Upper lobe of left lung (tissue), 6 donors: ENCODE data around the gene MPPED2. TPM values are rescaled to one million over a fixed set of nuclear protein-coding genes. Genes with fewer than 3 reads are reported as not detected.
A peak's percentile ranks its signal among the peaks of the same experiment; 100 is the strongest.

Experiments used
- ATAC-seq, 2 donors: fragments of 200-7000 bp; cut with Tn5 transposase; one replicate each; pipeline ENCODE4 v1.9.1; 2022; ENCODE audit warnings: mild to moderate bottlenecking in 2 of 2, moderate library complexity in 2 of 2; ENCODE audit not compliant: low FRiP score in 2 of 2
- DNase-seq, 2 donors: peaks; one replicate each; pipeline ENCODE4 v3.0.0-alpha.2; 2019 to 2020
- H3K27ac ChIP-seq, 4 donors: fragments of 200-600 bp; sonication (generic); one replicate each; pipeline ENCODE4 v1.5.1; 2016 to 2019
- H3K27me3 ChIP-seq, 4 donors: fragments of 200-600 bp; sonication (generic); one replicate each; pipeline ENCODE4 v1.5.1; 2017 to 2019
- H3K36me3 ChIP-seq, 4 donors: fragments of 200-600 bp; sonication (generic); one replicate each; pipeline ENCODE4 v1.5.1; 2016 to 2019
- H3K4me1 ChIP-seq, 4 donors: fragments of 200-600 bp; sonication (generic); one replicate each; pipeline ENCODE4 v1.5.1; 2018 to 2019
- H3K4me3 ChIP-seq, 4 donors: fragments of 200-600 bp; sonication (generic); one replicate each; pipeline ENCODE4 v1.5.1; 2017 to 2019; ENCODE audit warnings: mild to moderate bottlenecking in 2 of 4, moderate library complexity in 1 of 4
- H3K9me3 ChIP-seq, 4 donors: fragments of 200-600 bp; sonication (generic); one replicate each; pipeline ENCODE4 v1.5.1; 2018 to 2019
- EP300 ChIP-seq, 4 donors: sonication (generic); formaldehyde crosslinking; IDR thresholded peaks; one replicate each; pipeline ENCODE4 v1.5.1; 2017; ENCODE audit warnings: antibody characterized with exemption in 4 of 4, control low read depth in 2 of 4
- POLR2A ChIP-seq, 4 donors: fragments of 450-650 bp; IDR thresholded peaks; one replicate each; pipeline ENCODE4 v1.5.1; 2016 to 2017; ENCODE audit warnings: antibody characterized with exemption in 4 of 4, mild to moderate bottlenecking in 2 of 4
- POLR2AphosphoS5 ChIP-seq, 2 donors: sonication (generic); formaldehyde crosslinking; IDR thresholded peaks; one replicate each; pipeline ENCODE4 v1.5.1; 2017; ENCODE audit warnings: antibody characterized with exemption in 2 of 2
- WGBS, 2 donors: methylation state at CpG; one replicate each; pipeline ENCODE4 v1.1.5; 2017 to 2018; 5-methylcytosine and 5-hydroxymethylcytosine counted together
- total RNA-seq, 6 donors: library from RNA; depleted of rRNA in 4 of 6; stranded (reverse); fragments of >200 nt in 4 of 6; gene quantifications; one replicate each; pipeline versions ENCODE4 v1.1.0 to v1.2.1, GENCODE V29; 2016 to 2021
- TF ChIP-seq, protein P1 (sequence below), 6 experiments: fragments of 450-650 bp in 4 of 6; fragments of 200-600 bp in 2 of 6; sonication (generic) in 2 of 6; IDR thresholded peaks; one replicate each; pipeline ENCODE4 v1.5.1; 2016 to 2019; ENCODE audit warnings: antibody characterized with exemption in 6 of 6
- donor health status: DM: no; HTN: no; CAD: no; lungs with moderate emphysema.
- donor health status: DM: no; HTN: yes; CAD: no; lungs with severe emphysema.

MPPED2 gene
- total RNA-seq, 6 donors from 2014 or later = 0.20 to 3.8 (median 0.49) TPM; not detected in 1

DNA sequence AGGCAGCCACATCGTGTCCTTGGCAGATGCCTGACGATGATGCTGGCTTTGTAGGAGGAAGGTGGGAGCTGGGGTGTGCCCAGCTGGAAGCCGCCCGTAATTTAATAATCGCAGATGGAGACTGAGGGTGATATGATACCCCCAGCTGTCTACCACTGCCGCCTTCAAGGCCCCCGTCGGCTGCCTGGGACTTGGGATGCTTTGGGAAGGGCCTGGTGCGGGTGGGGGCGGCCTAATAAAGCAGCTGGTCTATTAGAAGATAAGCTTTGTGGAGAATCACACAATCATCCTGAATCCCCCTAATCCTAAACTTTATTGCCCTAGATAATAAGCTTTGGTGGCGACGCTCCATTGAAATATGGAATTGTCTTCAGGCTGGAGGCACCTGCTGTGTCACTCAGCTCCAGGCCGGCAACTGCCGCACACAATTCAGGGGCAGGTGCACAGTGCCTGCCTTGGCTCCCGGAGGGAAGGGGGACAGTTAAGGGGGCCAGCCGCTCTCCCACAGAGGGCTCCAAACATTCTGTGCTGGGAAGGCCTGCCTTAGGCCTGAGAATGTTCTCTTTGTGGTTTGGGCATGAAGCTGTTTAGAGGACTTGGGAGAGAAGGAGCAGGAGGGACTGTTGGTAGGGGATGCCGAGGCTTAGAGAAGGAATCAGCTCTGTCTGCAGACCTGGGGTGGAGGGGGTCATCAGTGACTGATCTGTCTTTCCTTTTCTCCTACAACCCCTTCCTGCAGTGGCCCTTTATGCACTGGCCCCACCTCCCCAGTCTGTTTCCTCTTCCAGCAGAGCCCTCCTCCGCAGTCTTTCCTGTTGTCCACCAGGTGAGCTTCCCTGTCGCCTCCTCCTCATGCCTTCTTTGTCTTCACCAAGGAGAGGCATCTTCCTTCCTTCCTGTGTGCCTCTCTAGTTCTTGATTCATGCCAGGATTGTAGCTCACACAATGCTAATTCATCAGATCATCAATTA is 198.0 kb downstream of the MPPED2 start:
- H3K9me3 ChIP-seq = no peaks in the 10 kb centered on the region
- no peak for ATAC-seq
- peak in 1 of 2 donors; percentile 29 for DNase-seq
- TF ChIP-seq, protein P1, sequence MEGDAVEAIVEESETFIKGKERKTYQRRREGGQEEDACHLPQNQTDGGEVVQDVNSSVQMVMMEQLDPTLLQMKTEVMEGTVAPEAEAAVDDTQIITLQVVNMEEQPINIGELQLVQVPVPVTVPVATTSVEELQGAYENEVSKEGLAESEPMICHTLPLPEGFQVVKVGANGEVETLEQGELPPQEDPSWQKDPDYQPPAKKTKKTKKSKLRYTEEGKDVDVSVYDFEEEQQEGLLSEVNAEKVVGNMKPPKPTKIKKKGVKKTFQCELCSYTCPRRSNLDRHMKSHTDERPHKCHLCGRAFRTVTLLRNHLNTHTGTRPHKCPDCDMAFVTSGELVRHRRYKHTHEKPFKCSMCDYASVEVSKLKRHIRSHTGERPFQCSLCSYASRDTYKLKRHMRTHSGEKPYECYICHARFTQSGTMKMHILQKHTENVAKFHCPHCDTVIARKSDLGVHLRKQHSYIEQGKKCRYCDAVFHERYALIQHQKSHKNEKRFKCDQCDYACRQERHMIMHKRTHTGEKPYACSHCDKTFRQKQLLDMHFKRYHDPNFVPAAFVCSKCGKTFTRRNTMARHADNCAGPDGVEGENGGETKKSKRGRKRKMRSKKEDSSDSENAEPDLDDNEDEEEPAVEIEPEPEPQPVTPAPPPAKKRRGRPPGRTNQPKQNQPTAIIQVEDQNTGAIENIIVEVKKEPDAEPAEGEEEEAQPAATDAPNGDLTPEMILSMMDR (IDR thresholded peaks at IDR 0.05) = no peak
- no peak for TF ChIP-seq POLR2A (IDR thresholded peaks at IDR 0.05)
- no peak for TF ChIP-seq EP300 (IDR thresholded peaks at IDR 0.05)
- no peak for TF ChIP-seq POLR2AphosphoS5 (IDR thresholded peaks at IDR 0.05)
- no peaks in the 10 kb centered on the region for H3K4me1 ChIP-seq
- no peak overlapping the region for H3K4me3 ChIP-seq
- H3K27ac ChIP-seq = no peak overlapping the region
- H3K27me3 ChIP-seq = no peaks in the 10 kb centered on the region
- no peaks in the 10 kb centered on the region for H3K36me3 ChIP-seq
- 90 to 93% methylated on average over 16 to 19 of the region's 19 CpGs for WGBS, 2 donors

GRCh38 chr11:30381879-30382278 is 204.3 kb downstream of the MPPED2 start:
- TF ChIP-seq POLR2A (IDR thresholded peaks at IDR 0.05) = no peak
- TF ChIP-seq EP300 (IDR thresholded peaks at IDR 0.05) = no peak
- TF ChIP-seq, protein P1 (IDR thresholded peaks at IDR 0.05) = no peak
- TF ChIP-seq POLR2AphosphoS5 (IDR thresholded peaks at IDR 0.05) = no peak
- H3K4me3 ChIP-seq = no peak overlapping the region
- ATAC-seq = no peak
- no peaks in the 10 kb centered on the region for H3K36me3 ChIP-seq
- no peaks in the 10 kb centered on the region for H3K27me3 ChIP-seq
- no peak overlapping the region for H3K27ac ChIP-seq
- no peak for DNase-seq
- 81 to 87% methylated on average over 2 of the region's 2 CpGs for WGBS, 2 donors
- H3K4me1 ChIP-seq = no peaks in the 10 kb centered on the region
- no peaks in the 10 kb centered on the region for H3K9me3 ChIP-seq

DNA sequence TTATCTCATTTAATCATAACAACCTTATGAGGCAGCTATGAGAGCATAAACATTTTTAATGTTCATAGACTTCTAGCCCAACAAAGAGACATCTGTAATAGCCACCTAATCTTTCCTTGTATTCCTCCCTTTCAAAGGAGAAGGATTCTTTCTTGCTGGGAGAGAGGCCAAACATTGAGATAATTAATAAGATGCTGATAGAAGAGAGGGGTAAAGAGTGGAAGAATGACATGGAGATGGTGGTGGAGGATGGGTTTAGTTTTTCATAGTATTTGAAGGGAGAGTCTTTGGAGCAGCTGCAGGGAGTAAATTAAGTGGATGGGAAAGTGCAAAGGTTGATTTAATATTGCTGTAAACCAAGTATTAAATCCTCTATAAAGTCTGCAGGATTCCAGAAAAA is 205.3 kb downstream of the MPPED2 start:
- DNase-seq (no peak), ATAC-seq (no peak)
- TF ChIP-seq, protein P1 (IDR thresholded peaks at IDR 0.05) = no peak
- TF ChIP-seq EP300 (IDR thresholded peaks at IDR 0.05) = no peak
- TF ChIP-seq POLR2AphosphoS5 (IDR thresholded peaks at IDR 0.05) = no peak
- TF ChIP-seq POLR2A (IDR thresholded peaks at IDR 0.05) = no peak
- Histone ChIP-seq H3K4me3 (no peak overlapping the region), H3K27me3 (no peaks in the 10 kb centered on the region), H3K27ac (no peak overlapping the region), H3K9me3 (no peaks in the 10 kb centered on the region), H3K36me3 (no peaks in the 10 kb centered on the region), H3K4me1 (no peaks in the 10 kb centered on the region)

GRCh38 chr11:30377347-30377746 is 208.8 kb downstream of the MPPED2 start:
- WGBS, 2 donors = 78 to 91% methylated on average over 2 of the region's 2 CpGs
- Histone ChIP-seq H3K4me3 (no peak overlapping the region), H3K9me3 (no peaks in the 10 kb centered on the region), H3K27ac (no peak overlapping the region), H3K36me3 (no peaks in the 10 kb centered on the region), H3K4me1 (no peaks in the 10 kb centered on the region), H3K27me3 (no peaks in the 10 kb centered on the region)
- no peak for ATAC-seq
- TF ChIP-seq EP300 (IDR thresholded peaks at IDR 0.05) (no peak), POLR2AphosphoS5 (IDR thresholded peaks at IDR 0.05) (no peak), POLR2A (IDR thresholded peaks at IDR 0.05) (no peak)
- TF ChIP-seq, protein P1 (IDR thresholded peaks at IDR 0.05) = no peak
- DNase-seq = no peak
